ENCODE measurements around the gene PLSCR2.

Gene PLSCR2

GRCh38 chr3:146395164-146395563, 74.2 kb downstream of the PLSCR2 start:
- H3K4me3 ChIP-seq (ENCODE audit: low read depth, low read length), result no peak overlapping the region
- no peaks in the 10 kb centered on the region for H3K36me3 ChIP-seq (ENCODE audit: control insufficient read depth in 2 of 2, insufficient read depth in 1 of 2, low read length in 2 of 2)
- H3K4me1 ChIP-seq (ENCODE audit: control insufficient read depth, insufficient read depth, low read length), result no peaks in the 10 kb centered on the region
- no peak overlapping the region for H3K27ac ChIP-seq (ENCODE audit: extremely low read depth, low read depth, low read length)
- POLR2A ChIA-PET, result no interaction called here
- H3K9me3 ChIP-seq (ENCODE audit: control insufficient read depth, insufficient read depth, low read depth, low read length), result no peaks in the 10 kb centered on the region
- TF ChIP-seq ZNF324 (tag by site-specific recombination; IDR thresholded peaks at IDR 0.05), result no peak
- no peak for TF ChIP-seq PRDM6 (tag by site-specific recombination; IDR thresholded peaks at IDR 0.05)
- no peak for TF ChIP-seq ZFP3 (tag by site-specific recombination; IDR thresholded peaks at IDR 0.05; ENCODE audit: low read depth)
- no peak for TF ChIP-seq WT1 (tag by site-specific recombination; IDR thresholded peaks at IDR 0.05)
- no peak for TF ChIP-seq OVOL3 (tag by site-specific recombination; IDR thresholded peaks at IDR 0.05)
- no peak for TF ChIP-seq ZBTB6 (tag by site-specific recombination; IDR thresholded peaks at IDR 0.05)
- no peak for TF ChIP-seq ZNF768 (tag by site-specific recombination; IDR thresholded peaks at IDR 0.05)
- TF ChIP-seq ZNF37A (tag by site-specific recombination; IDR thresholded peaks at IDR 0.05), result no peak
- TF ChIP-seq BCL6B (tag by site-specific recombination; IDR thresholded peaks at IDR 0.05), result no peak
- no peak for TF ChIP-seq ZNF302 (tag by site-specific recombination; IDR thresholded peaks at IDR 0.05; ENCODE audit: low read depth)
- CTCF ChIA-PET, result interaction anchor here (0.5 kb wide), 1 partner anchor 205 kb away, joined by 3 read pairs; no protein-coding TSS in a partner anchor

- no peak overlapping the region for H3K4me3 ChIP-seq (ENCODE audit: low read depth, low read length)
- H3K9me3 ChIP-seq (ENCODE audit: control insufficient read depth, insufficient read depth, low read depth, low read length), result no peaks in the 10 kb centered on the region
- ChIA-PET CTCF (no interaction called here), POLR2A (no interaction called here)
- H3K36me3 ChIP-seq (ENCODE audit: control insufficient read depth in 2 of 2, insufficient read depth in 1 of 2, low read length in 2 of 2), result no peaks in the 10 kb centered on the region
- no peak for TF ChIP-seq YY1 (tag by site-specific recombination; IDR thresholded peaks at IDR 0.05)
- TF ChIP-seq ZNF24 (tag by site-specific recombination; IDR thresholded peaks at IDR 0.05), result no peak
- TF ChIP-seq ZFP37 (tag by site-specific recombination; IDR thresholded peaks at IDR 0.05), result no peak
- no peak for TF ChIP-seq ZNF704 (tag by site-specific recombination; IDR thresholded peaks at IDR 0.05)
- no peak for TF ChIP-seq ZNF302 (tag by site-specific recombination; IDR thresholded peaks at IDR 0.05; ENCODE audit: low read depth)
- no peak for TF ChIP-seq SP7 (tag by site-specific recombination; IDR thresholded peaks at IDR 0.05)
- no peaks in the 10 kb centered on the region for H3K4me1 ChIP-seq (ENCODE audit: control insufficient read depth, insufficient read depth, low read length)
- H3K27ac ChIP-seq (ENCODE audit: extremely low read depth, low read depth, low read length), result no peak overlapping the region
Measured at GRCh38 chr3:146390957-146391356, 78.4 kb downstream of the PLSCR2 start.

GRCh38 chr3:146390006-146390772, 79.2 kb downstream of the PLSCR2 start:
- Histone ChIP-seq H3K9me3 (ENCODE audit: control insufficient read depth, insufficient read depth, low read depth, low read length) (no peaks in the 10 kb centered on the region), H3K4me1 (ENCODE audit: control insufficient read depth, insufficient read depth, low read length) (no peaks in the 10 kb centered on the region), H3K27ac (ENCODE audit: extremely low read depth, low read depth, low read length) (no peak overlapping the region), H3K4me3 (ENCODE audit: low read depth, low read length) (no peak overlapping the region), H3K36me3 (ENCODE audit: control insufficient read depth in 2 of 2, insufficient read depth in 1 of 2, low read length in 2 of 2) (no peaks in the 10 kb centered on the region)
- ChIA-PET POLR2A (no interaction called here), CTCF (no interaction called here)
- TF ChIP-seq ZNF558 (tag by site-specific recombination; IDR thresholded peaks at IDR 0.05) (no peak), ZNF704 (tag by site-specific recombination; IDR thresholded peaks at IDR 0.05) (no peak), ZNF132 (tag by site-specific recombination; IDR thresholded peaks at IDR 0.05; ENCODE audit: borderline replicate concordance) (no peak), ZNF324 (tag by site-specific recombination; IDR thresholded peaks at IDR 0.05) (no peak), ZNF518A (tag by site-specific recombination; conservative IDR thresholded peaks at IDR 0.05; ENCODE audit: low read depth) (no peak), ZNF416 (tag by site-specific recombination; IDR thresholded peaks at IDR 0.05) (no peak)
